Measurements from ENCODE around the gene LPIN1.
"Not testable (repeated sequence)": the region's sequence is repeated elsewhere in the genome, so short reads cannot be mapped to it uniquely, and the experiment has no call there.

Gene LPIN1

GRCh38 chr2:11832531-11832930 lies 86.1 kb downstream of the LPIN1 start:
- no peak for DNase-seq (ENCODE audit: low read depth in 2 of 2)

GRCh38 chr2:11833601-11834000 lies 87.2 kb downstream of the LPIN1 start:
- DNase-seq (ENCODE audit: low read depth in 2 of 2): no peak

GRCh38 chr2:11835403-11835802 lies 89.0 kb downstream of the LPIN1 start:
- no peak for DNase-seq (ENCODE audit: low read depth in 2 of 2)

GRCh38 chr2:11836647-11837219 lies 90.3 kb downstream of the LPIN1 start:
- no peak for DNase-seq (ENCODE audit: low read depth in 2 of 2)

- DNase-seq (ENCODE audit: low read depth in 2 of 2): no peak
Measured at GRCh38 chr2:11837875-11838734, 91.7 kb downstream of the LPIN1 start.

- no peak for DNase-seq (ENCODE audit: low read depth in 2 of 2)
Measured at GRCh38 chr2:11839916-11840315, 93.5 kb downstream of the LPIN1 start.

- no peak for DNase-seq (ENCODE audit: low read depth in 2 of 2)
Measured at GRCh38 chr2:11842336-11842735, 95.9 kb downstream of the LPIN1 start.

GRCh38 chr2:11844798-11845197 lies 98.4 kb downstream of the LPIN1 start:
- not testable (repeated sequence) for DNase-seq (ENCODE audit: low read depth in 2 of 2)

GRCh38 chr2:11847935-11848334 lies 101.5 kb downstream of the LPIN1 start:
- not testable (repeated sequence) for DNase-seq (ENCODE audit: low read depth in 2 of 2)

- DNase-seq (ENCODE audit: low read depth in 2 of 2): no peak
Measured at GRCh38 chr2:11850082-11850481, 103.7 kb downstream of the LPIN1 start.

- no peak for DNase-seq (ENCODE audit: low read depth in 2 of 2)
Measured at GRCh38 chr2:11852526-11853196, 106.2 kb downstream of the LPIN1 start.

GRCh38 chr2:11853197-11853588 lies 106.8 kb downstream of the LPIN1 start:
- no peak for DNase-seq (ENCODE audit: low read depth in 2 of 2)

- DNase-seq (ENCODE audit: low read depth in 2 of 2): no peak
Measured at GRCh38 chr2:11855064-11855760, 108.8 kb downstream of the LPIN1 start.

GRCh38 chr2:11856095-11856494 lies 109.7 kb downstream of the LPIN1 start:
- no peak for DNase-seq (ENCODE audit: low read depth in 2 of 2)

- DNase-seq (ENCODE audit: low read depth in 2 of 2): no peak
Measured at GRCh38 chr2:11858883-11859282, 112.5 kb downstream of the LPIN1 start.

GRCh38 chr2:11859975-11860374 lies 113.5 kb downstream of the LPIN1 start:
- not testable (repeated sequence) for DNase-seq (ENCODE audit: low read depth in 2 of 2)

GRCh38 chr2:11861044-11861443 lies 114.6 kb downstream of the LPIN1 start:
- DNase-seq (ENCODE audit: low read depth in 2 of 2): no peak

GRCh38 chr2:11862049-11862448 lies 115.6 kb downstream of the LPIN1 start:
- no peak for DNase-seq (ENCODE audit: low read depth in 2 of 2)

- no peak for DNase-seq (ENCODE audit: low read depth in 2 of 2)
Measured at GRCh38 chr2:11863103-11863502, 116.7 kb downstream of the LPIN1 start.

GRCh38 chr2:11863513-11864328 lies 117.3 kb downstream of the LPIN1 start:
- peak; percentile 34 to 52 for DNase-seq (ENCODE audit: low read depth in 2 of 2)

GRCh38 chr2:11864724-11865123 lies 118.3 kb downstream of the LPIN1 start:
- DNase-seq (ENCODE audit: low read depth in 2 of 2): no peak
